Measurements from ENCODE around the gene EFNB2.

Gene EFNB2

DNA sequence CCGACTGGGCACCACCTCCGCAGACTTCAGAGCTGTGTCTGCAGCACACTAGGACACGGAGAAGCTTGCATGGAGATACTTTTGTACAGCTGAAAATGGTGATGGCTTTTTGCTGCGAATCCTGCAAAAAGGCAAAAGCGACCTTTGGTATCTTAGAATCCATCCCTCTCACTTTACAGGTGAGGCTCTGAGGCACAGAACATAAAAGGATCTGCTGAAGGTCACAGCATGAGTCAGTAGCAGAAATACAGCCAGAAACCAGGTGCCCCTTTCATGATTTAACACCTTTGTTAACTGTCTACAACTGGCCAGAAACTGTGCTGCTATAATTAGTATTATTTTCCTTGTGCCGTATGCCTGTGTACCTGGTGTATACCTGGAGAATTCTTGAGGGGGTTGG, 48.3 kb downstream of the EFNB2 start:
- CTCF ChIA-PET: no interaction called here

DNA sequence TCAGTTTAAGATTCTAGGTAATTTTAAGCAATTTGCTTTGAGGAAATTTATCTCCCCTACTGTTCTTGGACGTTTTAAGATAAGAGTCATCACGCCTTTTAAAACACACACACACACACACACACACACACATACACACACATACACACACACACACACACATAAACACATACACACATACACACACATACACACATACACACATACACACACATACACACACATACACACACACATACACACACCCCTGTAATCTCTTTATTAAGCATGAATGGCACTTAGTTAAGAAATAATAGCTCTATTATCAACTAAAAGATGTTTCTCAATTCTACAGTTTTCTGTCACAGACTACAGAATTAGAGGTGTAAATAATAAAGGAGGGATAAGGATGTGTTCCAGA, 49.2 kb downstream of the EFNB2 start:
- no peak overlapping the region for H3K4me3 ChIP-seq (ENCODE audit: low read depth, low read length)
- no peaks in the 10 kb centered on the region for H3K9me3 ChIP-seq (ENCODE audit: control insufficient read depth, insufficient read depth, low read depth, low read length)
- no peak overlapping the region for H3K27ac ChIP-seq (ENCODE audit: extremely low read depth, low read depth, low read length)
- TF ChIP-seq, protein P1, sequence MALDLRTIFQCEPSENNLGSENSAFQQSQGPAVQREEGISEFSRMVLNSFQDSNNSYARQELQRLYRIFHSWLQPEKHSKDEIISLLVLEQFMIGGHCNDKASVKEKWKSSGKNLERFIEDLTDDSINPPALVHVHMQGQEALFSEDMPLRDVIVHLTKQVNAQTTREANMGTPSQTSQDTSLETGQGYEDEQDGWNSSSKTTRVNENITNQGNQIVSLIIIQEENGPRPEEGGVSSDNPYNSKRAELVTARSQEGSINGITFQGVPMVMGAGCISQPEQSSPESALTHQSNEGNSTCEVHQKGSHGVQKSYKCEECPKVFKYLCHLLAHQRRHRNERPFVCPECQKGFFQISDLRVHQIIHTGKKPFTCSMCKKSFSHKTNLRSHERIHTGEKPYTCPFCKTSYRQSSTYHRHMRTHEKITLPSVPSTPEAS (tag by site-specific recombination; IDR thresholded peaks at IDR 0.05): peak; percentile 99
- no peak for TF ChIP-seq ZNF19 (tag by site-specific recombination; IDR thresholded peaks at IDR 0.05; ENCODE audit: low read depth)
- H3K4me1 ChIP-seq (ENCODE audit: control insufficient read depth, insufficient read depth, low read length): no peaks in the 10 kb centered on the region
- peaks cover 3 to 14% of the 10 kb centered on the region in 2 experiments; a peak in 1 of 3 replicates for H3K36me3 ChIP-seq (ENCODE audit: control insufficient read depth in 2 of 2, insufficient read depth in 1 of 2, low read length in 2 of 2)
- ChIA-PET POLR2A (no interaction called here), CTCF (no interaction called here)

More for the DNA sequence above, 48.3 kb downstream of the EFNB2 start:
- no peaks in the 10 kb centered on the region for H3K9me3 ChIP-seq (ENCODE audit: control insufficient read depth, insufficient read depth, low read depth, low read length)
- H3K4me1 ChIP-seq (ENCODE audit: control insufficient read depth, insufficient read depth, low read length): no peaks in the 10 kb centered on the region
- TF ChIP-seq SP2 (tag by site-specific recombination; IDR thresholded peaks at IDR 0.05): no peak
- TF ChIP-seq ZNF16 (tag by site-specific recombination; IDR thresholded peaks at IDR 0.05; ENCODE audit: low read depth): no peak
- TF ChIP-seq, protein P2, sequence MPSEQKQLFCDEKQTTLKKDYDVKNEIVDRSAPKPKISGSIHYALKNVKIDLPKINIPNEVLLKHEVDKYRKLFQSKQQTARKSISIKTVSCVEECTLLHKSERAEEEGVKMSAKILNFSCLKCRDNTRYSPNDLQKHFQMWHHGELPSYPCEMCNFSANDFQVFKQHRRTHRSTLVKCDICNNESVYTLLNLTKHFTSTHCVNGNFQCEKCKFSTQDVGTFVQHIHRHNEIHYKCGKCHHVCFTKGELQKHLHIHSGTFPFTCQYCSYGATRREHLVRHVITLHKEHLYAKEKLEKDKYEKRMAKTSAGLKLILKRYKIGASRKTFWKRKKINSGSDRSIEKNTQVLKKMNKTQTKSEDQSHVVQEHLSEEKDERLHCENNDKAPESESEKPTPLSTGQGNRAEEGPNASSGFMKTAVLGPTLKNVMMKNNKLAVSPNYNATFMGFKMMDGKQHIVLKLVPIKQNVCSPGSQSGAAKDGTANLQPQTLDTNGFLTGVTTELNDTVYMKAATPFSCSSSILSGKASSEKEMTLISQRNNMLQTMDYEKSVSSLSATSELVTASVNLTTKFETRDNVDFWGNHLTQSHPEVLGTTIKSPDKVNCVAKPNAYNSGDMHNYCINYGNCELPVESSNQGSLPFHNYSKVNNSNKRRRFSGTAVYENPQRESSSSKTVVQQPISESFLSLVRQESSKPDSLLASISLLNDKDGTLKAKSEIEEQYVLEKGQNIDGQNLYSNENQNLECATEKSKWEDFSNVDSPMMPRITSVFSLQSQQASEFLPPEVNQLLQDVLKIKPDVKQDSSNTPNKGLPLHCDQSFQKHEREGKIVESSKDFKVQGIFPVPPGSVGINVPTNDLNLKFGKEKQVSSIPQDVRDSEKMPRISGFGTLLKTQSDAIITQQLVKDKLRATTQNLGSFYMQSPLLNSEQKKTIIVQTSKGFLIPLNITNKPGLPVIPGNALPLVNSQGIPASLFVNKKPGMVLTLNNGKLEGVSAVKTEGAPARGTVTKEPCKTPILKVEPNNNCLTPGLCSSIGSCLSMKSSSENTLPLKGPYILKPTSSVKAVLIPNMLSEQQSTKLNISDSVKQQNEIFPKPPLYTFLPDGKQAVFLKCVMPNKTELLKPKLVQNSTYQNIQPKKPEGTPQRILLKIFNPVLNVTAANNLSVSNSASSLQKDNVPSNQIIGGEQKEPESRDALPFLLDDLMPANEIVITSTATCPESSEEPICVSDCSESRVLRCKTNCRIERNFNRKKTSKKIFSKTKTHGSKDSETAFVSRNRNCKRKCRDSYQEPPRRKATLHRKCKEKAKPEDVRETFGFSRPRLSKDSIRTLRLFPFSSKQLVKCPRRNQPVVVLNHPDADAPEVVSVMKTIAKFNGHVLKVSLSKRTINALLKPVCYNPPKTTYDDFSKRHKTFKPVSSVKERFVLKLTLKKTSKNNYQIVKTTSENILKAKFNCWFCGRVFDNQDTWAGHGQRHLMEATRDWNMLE (tag by site-specific recombination; conservative IDR thresholded peaks at IDR 0.05; ENCODE audit: low read depth): no peak
- no peak for TF ChIP-seq ZNF2 (tag by site-specific recombination; IDR thresholded peaks at IDR 0.05)
- no peak overlapping the region for H3K4me3 ChIP-seq (ENCODE audit: low read depth, low read length)
- POLR2A ChIA-PET: no interaction called here
- H3K36me3 ChIP-seq (ENCODE audit: control insufficient read depth in 2 of 2, insufficient read depth in 1 of 2, low read length in 2 of 2): peaks cover 4 to 23% of the 10 kb centered on the region in 2 experiments; a peak in 1 of 3 replicates
- H3K27ac ChIP-seq (ENCODE audit: extremely low read depth, low read depth, low read length): no peak overlapping the region

DNA sequence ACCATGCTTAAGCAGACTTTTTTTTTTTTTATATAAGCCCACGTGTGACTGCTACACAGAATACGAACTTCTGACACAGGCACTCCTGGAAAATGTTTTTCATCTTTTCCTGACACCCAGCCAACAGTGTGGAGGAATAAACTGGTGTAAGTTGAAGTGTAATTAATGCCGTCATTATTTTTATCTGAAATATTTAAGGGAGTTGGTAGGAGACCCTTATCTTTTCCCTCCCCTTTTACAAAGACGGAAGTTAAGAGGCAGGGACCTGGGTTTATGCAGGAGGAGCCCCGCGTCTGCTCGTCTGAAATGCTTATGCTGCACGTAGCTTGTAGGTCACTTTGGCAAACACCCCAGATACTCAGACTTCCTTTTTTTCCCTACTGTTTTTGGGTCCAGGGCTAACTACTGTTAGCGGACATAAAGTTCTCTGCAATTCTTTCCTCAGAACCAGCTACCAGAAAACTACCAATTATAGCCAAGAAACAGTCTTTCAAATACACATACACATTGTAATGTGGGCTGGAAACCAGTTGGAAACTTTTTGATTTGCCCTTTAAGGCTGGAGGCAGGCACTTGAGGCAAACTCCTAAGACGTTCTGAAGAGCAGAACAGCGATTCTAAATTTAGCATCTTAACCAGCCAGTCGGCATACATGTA, 50.8 kb downstream of the EFNB2 start:
- Histone ChIP-seq H3K27ac (ENCODE audit: extremely low read depth, low read depth, low read length) (no peak overlapping the region), H3K36me3 (ENCODE audit: control insufficient read depth in 2 of 2, insufficient read depth in 1 of 2, low read length in 2 of 2) (no peaks in the 10 kb centered on the region), H3K4me1 (ENCODE audit: control insufficient read depth, insufficient read depth, low read length) (no peaks in the 10 kb centered on the region), H3K4me3 (ENCODE audit: low read depth, low read length) (no peak overlapping the region), H3K9me3 (ENCODE audit: control insufficient read depth, insufficient read depth, low read depth, low read length) (no peaks in the 10 kb centered on the region)
- TF ChIP-seq ZNF146 (tag by site-specific recombination; IDR thresholded peaks at IDR 0.05): no peak
- TF ChIP-seq GFI1B (tag by site-specific recombination; IDR thresholded peaks at IDR 0.05): no peak
- no peak for TF ChIP-seq IKZF3 (tag by site-specific recombination; IDR thresholded peaks at IDR 0.05)
- no peak for TF ChIP-seq ZBTB48 (tag by site-specific recombination; IDR thresholded peaks at IDR 0.05)
- TF ChIP-seq ZBTB1 (tag by site-specific recombination; IDR thresholded peaks at IDR 0.05): no peak
- TF ChIP-seq ZNF664 (tag by site-specific recombination; IDR thresholded peaks at IDR 0.05): no peak
- no peak for TF ChIP-seq ZNF48 (tag by site-specific recombination; IDR thresholded peaks at IDR 0.05)
- no peak for TF ChIP-seq ZNF571 (tag by site-specific recombination; IDR thresholded peaks at IDR 0.05)
- TF ChIP-seq HOXD13 (CRISPR knock-in tag; IDR thresholded peaks at IDR 0.05; ENCODE audit: borderline replicate concordance): no peak
- TF ChIP-seq GLI4 (tag by site-specific recombination; IDR thresholded peaks at IDR 0.05): no peak
- no peak for TF ChIP-seq ZFHX2 (tag by site-specific recombination; conservative IDR thresholded peaks at IDR 0.05)
- no peak for TF ChIP-seq ZNF184 (tag by site-specific recombination; IDR thresholded peaks at IDR 0.05)
- TF ChIP-seq YY2 (tag by site-specific recombination; IDR thresholded peaks at IDR 0.05): no peak
- ChIA-PET POLR2A (no interaction called here), CTCF (no interaction called here)
